Tibial artery (tissue), 4 donors: ENCODE measurements around the gene TP53BP1.

Experiments
- DNase-seq, 2 donors: peaks; one replicate each; pipeline ENCODE4 v3.0.0-alpha.2; 2019
- H3K27ac ChIP-seq, 2 donors: fragments of 200-600 bp; sonication (generic) in 1 of 2; 1 replicate in 1 of 2; 2 replicates in 1 of 2; pipeline ENCODE4 v1.5.1; 2018 to 2019; ENCODE audit warnings: mild to moderate bottlenecking in 1 of 2
- H3K27me3 ChIP-seq, 2 donors: fragments of 200-600 bp; sonication (generic) in 1 of 2; one replicate each; pipeline versions ENCODE4 v1.5.1 to v1.6.0; 2016 to 2019
- H3K36me3 ChIP-seq, 3 donors: fragments of 200-600 bp; sonication (generic) in 2 of 3; one replicate each; pipeline ENCODE4 v1.5.1; 2016 to 2019; ENCODE audit warnings: mild to moderate bottlenecking in 2 of 3
- H3K4me1 ChIP-seq, 4 donors: fragments of 200-600 bp; sonication (generic) in 2 of 4; 1 replicate in 3 of 4; 2 replicates in 1 of 4; pipeline ENCODE4 v1.5.1; 2016 to 2019
- H3K4me3 ChIP-seq, 2 donors: fragments of 200-600 bp; sonication (generic) in 1 of 2; 1 replicate in 1 of 2; 2 replicates in 1 of 2; pipeline ENCODE4 v1.5.1; 2018 to 2019; ENCODE audit warnings: mild to moderate bottlenecking in 2 of 2
- H3K9me3 ChIP-seq, 3 donors: fragments of 200-600 bp; sonication (generic) in 1 of 3; one replicate each; pipeline ENCODE4 v1.5.1; 2016 to 2019
- intact Hi-C: fragments of 100-400 bp; cut with DNase I; formaldehyde crosslinking; loops from one replicate; pipeline ENCODE4 v1.15.0; 2023; ENCODE audit warnings: low total_unique reads
- TF ChIP-seq, protein P1 (sequence below), 2 experiments: fragments of 200-600 bp in 1 of 2; fragments of 450-650 bp in 1 of 2; IDR thresholded peaks; one replicate each; pipeline ENCODE4 v1.5.1; 2017 to 2019; ENCODE audit warnings: antibody characterized with exemption in 2 of 2, mild to moderate bottlenecking in 1 of 2, moderate library complexity in 1 of 2

The TP53BP1 gene

DNA sequence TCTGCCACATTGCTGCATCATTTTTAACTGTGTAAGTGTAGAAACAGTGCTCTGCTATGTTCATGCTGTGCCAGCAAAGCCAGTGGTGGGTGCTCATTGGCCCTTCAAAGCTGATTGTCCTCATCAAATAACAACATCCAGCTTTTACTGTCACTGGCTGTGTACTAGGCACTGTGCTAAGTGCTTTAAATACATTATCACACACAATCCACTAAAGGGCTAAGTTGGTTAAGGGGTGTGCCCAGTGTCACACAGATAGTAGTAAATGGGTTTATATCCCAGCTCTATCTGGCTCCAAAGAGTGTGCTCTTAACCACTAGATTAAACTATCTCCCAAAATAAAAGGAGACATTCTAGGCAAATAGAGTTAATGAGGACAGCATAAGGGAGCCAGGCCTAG, 114.4 kb downstream of the TP53BP1 start:
- H3K4me3 ChIP-seq: no peak overlapping the region
- H3K4me1 ChIP-seq: no peaks in the 10 kb centered on the region
- TF ChIP-seq, protein P1, sequence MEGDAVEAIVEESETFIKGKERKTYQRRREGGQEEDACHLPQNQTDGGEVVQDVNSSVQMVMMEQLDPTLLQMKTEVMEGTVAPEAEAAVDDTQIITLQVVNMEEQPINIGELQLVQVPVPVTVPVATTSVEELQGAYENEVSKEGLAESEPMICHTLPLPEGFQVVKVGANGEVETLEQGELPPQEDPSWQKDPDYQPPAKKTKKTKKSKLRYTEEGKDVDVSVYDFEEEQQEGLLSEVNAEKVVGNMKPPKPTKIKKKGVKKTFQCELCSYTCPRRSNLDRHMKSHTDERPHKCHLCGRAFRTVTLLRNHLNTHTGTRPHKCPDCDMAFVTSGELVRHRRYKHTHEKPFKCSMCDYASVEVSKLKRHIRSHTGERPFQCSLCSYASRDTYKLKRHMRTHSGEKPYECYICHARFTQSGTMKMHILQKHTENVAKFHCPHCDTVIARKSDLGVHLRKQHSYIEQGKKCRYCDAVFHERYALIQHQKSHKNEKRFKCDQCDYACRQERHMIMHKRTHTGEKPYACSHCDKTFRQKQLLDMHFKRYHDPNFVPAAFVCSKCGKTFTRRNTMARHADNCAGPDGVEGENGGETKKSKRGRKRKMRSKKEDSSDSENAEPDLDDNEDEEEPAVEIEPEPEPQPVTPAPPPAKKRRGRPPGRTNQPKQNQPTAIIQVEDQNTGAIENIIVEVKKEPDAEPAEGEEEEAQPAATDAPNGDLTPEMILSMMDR (IDR thresholded peaks at IDR 0.05): no peak
- peaks cover 16 to 61% (median 33%) of the 10 kb centered on the region in 3 donors for H3K36me3 ChIP-seq
- no peaks in the 10 kb centered on the region for H3K27me3 ChIP-seq
- intact Hi-C loops: no loop called here
- no peak for DNase-seq
- no peaks in the 10 kb centered on the region for H3K9me3 ChIP-seq
- no peak overlapping the region for H3K27ac ChIP-seq

DNA sequence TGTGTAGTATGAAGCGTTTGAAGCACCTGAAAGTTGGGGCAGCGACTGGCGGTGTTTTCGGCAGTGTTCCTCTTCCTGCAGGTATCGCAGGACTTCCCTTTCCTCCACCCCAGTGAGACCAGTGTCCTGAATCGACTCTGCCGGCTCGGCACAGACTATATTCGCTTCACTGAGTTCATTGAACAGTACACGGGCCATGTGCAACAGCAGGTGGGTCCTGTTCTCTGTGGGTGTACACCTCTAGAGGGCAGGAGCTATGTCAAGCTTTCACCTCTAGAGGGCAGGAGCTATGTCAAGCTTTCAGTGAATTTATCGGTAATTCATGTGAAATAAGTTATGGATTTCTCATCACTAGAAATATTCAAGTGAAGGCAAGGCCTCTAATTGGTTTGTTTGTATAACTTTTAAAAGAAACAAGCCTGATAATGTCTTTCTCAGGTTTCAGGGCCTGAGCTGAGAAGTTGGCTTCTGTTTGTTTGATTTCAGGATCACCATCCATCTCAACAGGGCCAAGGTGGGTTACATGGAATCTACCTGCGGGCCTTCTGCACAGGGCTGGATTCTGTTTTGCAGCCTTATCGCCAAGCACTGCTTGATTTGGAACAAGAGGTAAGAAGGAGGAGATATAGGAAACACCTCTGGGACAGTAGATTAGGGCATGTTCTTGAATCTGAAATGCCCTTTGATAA, 116.8 kb downstream of the TP53BP1 start:
- intact Hi-C loops: no loop called here
- H3K9me3 ChIP-seq: no peaks in the 10 kb centered on the region
- no peak overlapping the region for H3K27ac ChIP-seq
- H3K4me3 ChIP-seq: no peak overlapping the region
- H3K4me1 ChIP-seq: peaks cover 0 to 17% (median 11%) of the 10 kb centered on the region in 4 donors
- H3K27me3 ChIP-seq: no peaks in the 10 kb centered on the region
- no peak for DNase-seq
- TF ChIP-seq, protein P1 (IDR thresholded peaks at IDR 0.05): peak; percentile 30 to 53
- peaks cover 11 to 36% (median 20%) of the 10 kb centered on the region in 3 donors for H3K36me3 ChIP-seq

DNA sequence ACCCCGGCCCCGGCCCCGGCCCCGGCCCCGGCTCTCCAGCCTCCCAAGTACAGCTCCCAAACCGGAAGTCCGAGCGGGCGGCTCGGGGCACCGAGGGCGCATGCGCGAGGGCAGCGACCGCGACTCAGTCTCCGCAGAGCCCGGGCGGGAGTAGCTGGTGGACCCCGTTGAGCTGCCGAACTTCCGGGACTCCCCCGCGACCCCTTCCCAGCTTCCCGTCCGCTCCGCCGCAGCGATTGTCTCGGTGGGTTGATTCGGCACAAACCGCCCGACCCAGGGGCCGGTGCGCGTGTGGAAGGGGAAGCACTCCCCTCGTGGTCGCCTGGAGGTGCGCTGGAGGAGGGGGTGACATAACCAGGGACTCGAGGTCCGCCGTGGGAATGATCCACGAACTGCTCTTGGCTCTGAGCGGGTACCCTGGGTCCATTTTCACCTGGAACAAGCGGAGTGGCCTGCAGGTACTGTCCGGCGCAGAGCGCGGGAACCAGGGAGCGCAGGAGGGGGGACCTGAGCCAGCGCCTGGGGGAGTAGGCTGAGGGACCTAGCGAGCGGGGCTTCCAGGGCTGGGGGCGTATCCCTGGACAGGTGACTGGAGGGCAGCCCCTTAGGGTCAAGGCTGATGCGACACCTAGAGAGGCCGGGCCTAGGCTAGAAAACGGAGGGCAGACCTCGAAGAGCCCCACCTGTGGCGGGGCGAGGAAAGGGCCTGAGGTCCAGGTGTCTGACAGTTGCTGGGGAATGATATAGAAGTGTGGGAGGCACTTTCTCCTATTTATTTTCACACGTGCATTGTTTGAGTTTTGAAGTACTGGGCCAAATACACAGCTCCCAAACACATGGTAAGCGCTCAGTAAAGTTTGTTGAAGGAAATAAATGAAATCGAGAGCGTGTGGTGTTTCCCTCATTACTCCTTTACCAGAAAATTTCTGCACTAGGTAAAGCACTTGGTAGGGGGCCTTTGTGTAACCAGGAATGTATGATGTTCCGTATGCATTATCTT, 121.7 kb downstream of the TP53BP1 start, which contains the start of the genes TUBGCP4 and ZSCAN29:
Gene TUBGCP4, plus strand, starts transcription at position 127 of the 1,000 bp plus-strand sequence. Its CDS starts 254 bp downstream, at position 381.
Gene ZSCAN29, minus strand, starts transcription at position 69 of the 1,000 bp plus-strand sequence. CDS start 1,130 bp downstream, outside the sequence.
- Histone ChIP-seq H3K27ac (peak within 1 kb of the TSS; percentile 73 to 75), H3K4me3 (peak within 1 kb of the TSS; percentile 88 to 90), H3K4me1 (peaks cover 0 to 38% (median 26%) of the 10 kb centered on the region in 4 donors), H3K27me3 (no peaks in the 10 kb centered on the region), H3K9me3 (no peaks in the 10 kb centered on the region), H3K36me3 (peaks cover 8 to 18% (median 13%) of the 10 kb centered on the region in 3 donors)
- peak; percentile 67 to 87 for DNase-seq
- intact Hi-C loops: no loop called here
- TF ChIP-seq, protein P1 (IDR thresholded peaks at IDR 0.05): no peak

GRCh38 chr15:43370310-43370974, 122.5 kb downstream of the TP53BP1 start:
- Histone ChIP-seq H3K36me3 (peaks cover 17 to 26% (median 22%) of the 10 kb centered on the region in 3 donors), H3K4me3 (peak overlapping the region; percentile 88 to 90), H3K4me1 (peaks cover 0 to 38% (median 26%) of the 10 kb centered on the region in 4 donors), H3K9me3 (no peaks in the 10 kb centered on the region), H3K27ac (peak overlapping the region; percentile 73 to 75), H3K27me3 (no peaks in the 10 kb centered on the region)
- intact Hi-C loops: no loop called here
- peak; percentile 22 to 65 for DNase-seq
- TF ChIP-seq, protein P1 (IDR thresholded peaks at IDR 0.05): no peak

GRCh38 chr15:43361313-43361903, 131.5 kb downstream of the TP53BP1 start:
- Histone ChIP-seq H3K4me3 (no peak overlapping the region), H3K27me3 (no peaks in the 10 kb centered on the region), H3K9me3 (peaks cover 0 to 67% (median 23%) of the 10 kb centered on the region in 3 donors), H3K27ac (no peak overlapping the region), H3K36me3 (peaks cover 86 to 95% (median 87%) of the 10 kb centered on the region in 3 donors), H3K4me1 (no peaks in the 10 kb centered on the region)
- no peak for DNase-seq
- intact Hi-C loops: no loop called here
- TF ChIP-seq, protein P1 (IDR thresholded peaks at IDR 0.05): no peak
